Heart left ventricle (tissue), 13 donors: ENCODE measurements around the gene PCCA.

Source experiments
- CTCF ChIP-seq, 12 donors: fragments of 200-600 bp; sonication (generic) in 4 of 12; IDR thresholded peaks; one replicate each; pipeline versions ENCODE4 v1.5.0 to v1.8.0; 2018 to 2022; ENCODE audit warnings: antibody characterized with exemption in 12 of 12, mild to moderate bottlenecking in 5 of 12
- POLR2A ChIP-seq, 2 donors: fragments of 450-650 bp; IDR thresholded peaks; one replicate each; pipeline ENCODE4 v1.6.1; 2017; ENCODE audit warnings: antibody characterized with exemption in 2 of 2, mild to moderate bottlenecking in 2 of 2, moderate library complexity in 2 of 2
- donor health status: ischemic (EF 13 %, LVEDD 7.1; RV severe dilation, severe dysfunction).
- donor health status: DM: no; HTN: yes; CAD: no.
- donor health status: DM: no; HTN: no; CAD: no.
- donor health status: ischemic (EF 25% LVEDD 6.9; RV normal size, moderate dysfunction).
- donor health status: ischemic (EF 25% LVEDD 5.7; RV mildly dilated, moderate dysfunction).
- donor health status: ischemic (EF 35%, LVEDD 5.7; RV mildly dilated, moderate dysfunction).
- donor health status: nonischemic (EF 11% LVEDD 7.7; RV severe dilation, severe dysfunction).
- donor health status: DM: yes; HTN: yes; CAD: no.
- donor health status: PGD.
- donor health status: ischemic (EF 29% LVEDD 5.4; RV normal size, mild dysfunction).
- donor health status: nonischemic (EF 23%, LVEDD 6.1; RV moderate dilation, normal function).

GRCh38 chr13:100300243-100300642 is 211.3 kb downstream of the PCCA start:
- TF ChIP-seq CTCF (IDR thresholded peaks at IDR 0.05) = no peak
- TF ChIP-seq POLR2A (IDR thresholded peaks at IDR 0.05) = no peak
